Heart left ventricle (tissue), 13 donors: ENCODE measurements around the gene CHORDC1.
"Not testable (repeated sequence)": the region's sequence is repeated elsewhere in the genome, so short reads cannot be mapped to it uniquely, and the experiment has no call there.

Experiments used
- CTCF ChIP-seq, 12 donors: fragments of 200-600 bp; sonication (generic) in 4 of 12; IDR thresholded peaks; one replicate each; pipeline versions ENCODE4 v1.5.0 to v1.8.0; 2018 to 2022; ENCODE audit warnings: antibody characterized with exemption in 12 of 12, mild to moderate bottlenecking in 5 of 12
- POLR2A ChIP-seq, 2 donors: fragments of 450-650 bp; IDR thresholded peaks; one replicate each; pipeline ENCODE4 v1.6.1; 2017; ENCODE audit warnings: antibody characterized with exemption in 2 of 2, mild to moderate bottlenecking in 2 of 2, moderate library complexity in 2 of 2
- donor health status: ischemic (EF 13 %, LVEDD 7.1; RV severe dilation, severe dysfunction).
- donor health status: DM: no; HTN: yes; CAD: no.
- donor health status: DM: no; HTN: no; CAD: no.
- donor health status: ischemic (EF 25% LVEDD 6.9; RV normal size, moderate dysfunction).
- donor health status: ischemic (EF 25% LVEDD 5.7; RV mildly dilated, moderate dysfunction).
- donor health status: ischemic (EF 35%, LVEDD 5.7; RV mildly dilated, moderate dysfunction).
- donor health status: nonischemic (EF 11% LVEDD 7.7; RV severe dilation, severe dysfunction).
- donor health status: DM: yes; HTN: yes; CAD: no.
- donor health status: PGD.
- donor health status: ischemic (EF 29% LVEDD 5.4; RV normal size, mild dysfunction).
- donor health status: nonischemic (EF 23%, LVEDD 6.1; RV moderate dilation, normal function).

- not testable (repeated sequence) for TF ChIP-seq CTCF, POLR2A (IDR thresholded peaks at IDR 0.05)
Observed at GRCh38 chr11:90166982-90167573, 55.8 kb downstream of the CHORDC1 start.
